ENCODE results near the gene CFAP141.

CFAP141 gene

GRCh38 chr1:154199563-154199879 is 6.6 kb downstream of the CFAP141 start:
- Histone ChIP-seq H3K27me3 (ENCODE audit: insufficient read depth, low read depth, severe bottlenecking) (peaks cover 4% of the 10 kb centered on the region), H3K9me3 (ENCODE audit: severe bottlenecking) (no peaks in the 10 kb centered on the region), H3K4me3 (ENCODE audit: low read depth, low read length) (no peak overlapping the region), H3K36me3 (no peaks in the 10 kb centered on the region), H3K27ac (no peak overlapping the region)
- TF ChIP-seq CTCF (IDR thresholded peaks at IDR 0.05; ENCODE audit: low read depth, low read length), result 0 out of 2 replicates have a peak, but pooled peaks have one; percentile 4
- no peak for DNase-seq

GRCh38 chr1:154198756-154199562 is 7.2 kb downstream of the CFAP141 start:
- Histone ChIP-seq H3K27ac (no peak overlapping the region), H3K4me3 (ENCODE audit: low read depth, low read length) (no peak overlapping the region), H3K27me3 (ENCODE audit: insufficient read depth, low read depth, severe bottlenecking) (peaks cover 8% of the 10 kb centered on the region), H3K36me3 (no peaks in the 10 kb centered on the region), H3K9me3 (ENCODE audit: severe bottlenecking) (no peaks in the 10 kb centered on the region)
- DNase-seq, result peak; percentile 82
- TF ChIP-seq CTCF (IDR thresholded peaks at IDR 0.05; ENCODE audit: low read depth, low read length), result peak; percentile 81

- TF ChIP-seq CTCF (IDR thresholded peaks at IDR 0.05; ENCODE audit: low read depth, low read length), result no peak
- no peak overlapping the region for H3K4me3 ChIP-seq (ENCODE audit: low read depth, low read length)
- H3K27ac ChIP-seq, result no peak overlapping the region
- no peaks in the 10 kb centered on the region for H3K36me3 ChIP-seq
- peaks cover 2% of the 10 kb centered on the region for H3K9me3 ChIP-seq (ENCODE audit: severe bottlenecking)
- H3K27me3 ChIP-seq (ENCODE audit: insufficient read depth, low read depth, severe bottlenecking), result peaks cover 38% of the 10 kb centered on the region
- peak; percentile 44 for DNase-seq
These were observed 12.3 kb downstream of the CFAP141 start for GRCh38 chr1:154193821-154194220.

- Histone ChIP-seq H3K36me3 (no peaks in the 10 kb centered on the region), H3K9me3 (ENCODE audit: severe bottlenecking) (peaks cover 2% of the 10 kb centered on the region), H3K27me3 (ENCODE audit: insufficient read depth, low read depth, severe bottlenecking) (peaks cover 38% of the 10 kb centered on the region), H3K27ac (no peak overlapping the region), H3K4me3 (ENCODE audit: low read depth, low read length) (no peak overlapping the region)
- no peak for TF ChIP-seq CTCF (IDR thresholded peaks at IDR 0.05; ENCODE audit: low read depth, low read length)
- DNase-seq, result no peak
These were observed 13.7 kb downstream of the CFAP141 start for GRCh38 chr1:154192476-154192875.

- Histone ChIP-seq H3K4me3 (ENCODE audit: low read depth, low read length) (no peak within 1 kb of the TSS), H3K36me3 (no peaks in the 10 kb centered on the region), H3K9me3 (ENCODE audit: severe bottlenecking) (peaks cover 2% of the 10 kb centered on the region), H3K27me3 (ENCODE audit: insufficient read depth, low read depth, severe bottlenecking) (peaks cover 38% of the 10 kb centered on the region), H3K27ac (no peak within 1 kb of the TSS)
- no peak for DNase-seq
- no peak for TF ChIP-seq CTCF (IDR thresholded peaks at IDR 0.05; ENCODE audit: low read depth, low read length)
These were observed 14.1 kb downstream of the CFAP141 start, which contains the start of gene TPM3 for GRCh38 chr1:154191990-154192461. TSS of gene TPM3 (minus strand) at chr1:154192100. CDS start at chr1:154192018, 82 bp downstream.

Data from WERI-Rb-1 (cell line).